Central memory CD8-positive, alpha-beta T cell (primary cell): ENCODE results near the gene MRPL45.
A peak's percentile ranks its signal among the peaks of the same experiment; 100 is the strongest.
"Not testable (repeated sequence)": the region's sequence is repeated elsewhere in the genome, so short reads cannot be mapped to it uniquely, and the experiment has no call there.

ENCODE experiments used
- ATAC-seq: fragments of 150-1000 bp; cut with Tn5 transposase; replicated peaks from 2 replicates; pipeline ENCODE4 v1.10.0; 2022; ENCODE audit warnings: mild to moderate bottlenecking, moderate FRiP score, moderate number of reproducible peaks; ENCODE audit not compliant: poor library complexity, severe bottlenecking; ENCODE audit errors: extremely low read depth
- DNase-seq, 2 donors: peaks; one replicate each; pipeline ENCODE4 v3.0.0; 2021; ENCODE audit warnings: low spot score in 2 of 2
- H3K27ac Mint-ChIP-seq: one replicate; pipeline ENCODE4 v1.8.0; 2022; ENCODE audit warnings: low read depth, mild to moderate bottlenecking, moderate library complexity, mixed read lengths
- H3K27me3 Mint-ChIP-seq: one replicate; pipeline ENCODE4 v1.8.0; 2022; ENCODE audit warnings: mixed read lengths
- H3K36me3 Mint-ChIP-seq: one replicate; pipeline ENCODE4 v1.8.0; 2022; ENCODE audit warnings: mild to moderate bottlenecking, moderate library complexity, mixed read lengths; ENCODE audit not compliant: insufficient read depth
- H3K4me1 Mint-ChIP-seq: one replicate; pipeline ENCODE4 v1.8.0; 2022; ENCODE audit warnings: mixed read lengths
- H3K4me3 Mint-ChIP-seq: one replicate; pipeline ENCODE4 v1.8.0; 2022; ENCODE audit warnings: mild to moderate bottlenecking, moderate library complexity, mixed read lengths
- H3K9me3 Mint-ChIP-seq: one replicate; pipeline ENCODE4 v1.8.0; 2022; ENCODE audit warnings: mixed read lengths

Gene MRPL45

DNA sequence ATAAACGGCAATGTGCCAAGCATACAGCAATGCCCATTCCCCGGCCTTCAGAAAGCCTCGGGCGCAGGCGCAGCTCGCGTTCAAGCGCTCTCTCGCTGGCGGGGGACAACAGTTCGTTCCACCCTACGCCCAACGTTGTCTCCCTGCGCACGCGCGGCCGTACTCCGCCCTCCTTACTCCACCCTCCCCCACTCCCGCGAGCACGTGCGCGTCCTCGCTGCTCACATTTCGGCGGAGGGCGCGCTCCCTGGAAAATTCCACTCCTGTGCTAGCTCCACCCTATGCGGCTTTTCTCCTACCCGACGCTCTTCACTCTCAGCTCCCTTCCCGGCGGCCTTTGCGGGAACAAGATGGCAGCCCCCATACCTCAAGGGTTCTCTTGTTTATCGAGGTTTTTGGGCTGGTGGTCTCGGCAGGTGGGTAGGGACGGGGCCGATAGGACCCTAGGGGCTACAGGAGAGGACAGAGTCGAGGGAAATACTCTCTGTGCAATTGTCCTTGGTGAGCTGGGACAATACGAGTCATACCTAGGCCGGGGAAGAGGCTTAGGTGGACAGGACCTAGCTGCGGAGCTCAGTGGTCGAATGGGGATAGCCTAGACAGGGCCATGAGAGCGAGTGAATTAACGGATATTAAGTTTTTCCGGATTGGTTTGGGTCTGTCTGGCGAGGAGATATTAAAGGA lies at the start of gene MRPL45:
Gene MRPL45 (plus strand): TSS at position 335 of the 684 bp plus-strand sequence. CDS start 16 bp downstream, at position 351.
- DNase-seq (peak; percentile 85 to 94), ATAC-seq (peak; percentile 94)
- Mint-ChIP-seq H3K27ac (peak within 1 kb of the TSS; percentile 83), H3K4me3 (peak within 1 kb of the TSS; percentile 80), H3K36me3 (peaks cover 25% of the 10 kb centered on the region)
- not testable (repeated sequence) for H3K4me1 Mint-ChIP-seq, H3K9me3 Mint-ChIP-seq, H3K27me3 Mint-ChIP-seq

GRCh38 chr17:38253191-38253590 lies 43.8 kb upstream of the MRPL45 start:
- H3K27me3 Mint-ChIP-seq, H3K4me3 Mint-ChIP-seq, H3K4me1 Mint-ChIP-seq, H3K27ac Mint-ChIP-seq, ATAC-seq, DNase-seq, H3K9me3 Mint-ChIP-seq, H3K36me3 Mint-ChIP-seq: not testable (repeated sequence)

GRCh38 chr17:38254357-38254756 lies 42.6 kb upstream of the MRPL45 start:
- H3K9me3 Mint-ChIP-seq, H3K36me3 Mint-ChIP-seq, ATAC-seq, H3K27me3 Mint-ChIP-seq, H3K4me1 Mint-ChIP-seq, H3K27ac Mint-ChIP-seq, DNase-seq, H3K4me3 Mint-ChIP-seq: not testable (repeated sequence)

- H3K4me3 Mint-ChIP-seq: peak overlapping the region; percentile 36
- H3K4me1 Mint-ChIP-seq, H3K27ac Mint-ChIP-seq, H3K9me3 Mint-ChIP-seq, H3K36me3 Mint-ChIP-seq, H3K27me3 Mint-ChIP-seq: not testable (repeated sequence)
- ATAC-seq (peak; percentile 82), DNase-seq (peak; percentile 54 to 71)
These were observed 39.9 kb upstream of the MRPL45 start for GRCh38 chr17:38257013-38257621.

GRCh38 chr17:38265974-38266506 lies 30.9 kb upstream of the MRPL45 start:
- not testable (repeated sequence) for H3K4me3 Mint-ChIP-seq, H3K36me3 Mint-ChIP-seq, H3K27me3 Mint-ChIP-seq, H3K9me3 Mint-ChIP-seq, H3K4me1 Mint-ChIP-seq, H3K27ac Mint-ChIP-seq, ATAC-seq, DNase-seq

GRCh38 chr17:38266571-38266970 lies 30.4 kb upstream of the MRPL45 start:
- H3K4me3 Mint-ChIP-seq, H3K4me1 Mint-ChIP-seq, ATAC-seq, H3K27ac Mint-ChIP-seq, H3K27me3 Mint-ChIP-seq, DNase-seq, H3K9me3 Mint-ChIP-seq, H3K36me3 Mint-ChIP-seq: not testable (repeated sequence)

GRCh38 chr17:38268138-38268537 lies 28.8 kb upstream of the MRPL45 start:
- H3K27ac Mint-ChIP-seq, H3K27me3 Mint-ChIP-seq, ATAC-seq, DNase-seq, H3K4me1 Mint-ChIP-seq, H3K9me3 Mint-ChIP-seq, H3K36me3 Mint-ChIP-seq, H3K4me3 Mint-ChIP-seq: not testable (repeated sequence)

DNA sequence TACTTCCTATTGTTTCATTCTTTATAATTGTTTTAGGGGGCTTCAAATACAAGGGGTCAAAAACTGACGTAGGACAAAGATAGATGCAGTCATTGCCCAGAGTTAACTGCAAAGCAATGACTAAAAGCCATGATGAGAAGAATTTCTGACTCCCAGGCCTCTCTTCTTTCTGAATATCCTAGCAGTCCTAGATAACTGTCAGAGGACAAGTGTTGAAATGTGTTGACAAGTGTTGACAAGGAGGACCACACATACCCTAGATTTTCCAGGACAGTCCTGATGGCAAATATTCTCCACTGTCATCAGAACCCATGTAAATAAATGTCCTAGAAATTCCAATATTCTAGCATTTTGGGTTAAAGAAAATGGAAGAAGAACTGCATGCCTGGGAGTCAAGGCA lies 27.9 kb upstream of the MRPL45 start:
- not testable (repeated sequence) for H3K4me3 Mint-ChIP-seq, H3K27me3 Mint-ChIP-seq, H3K36me3 Mint-ChIP-seq, H3K9me3 Mint-ChIP-seq, H3K27ac Mint-ChIP-seq, DNase-seq, H3K4me1 Mint-ChIP-seq, ATAC-seq

GRCh38 chr17:38269552-38269951 lies 27.4 kb upstream of the MRPL45 start:
- H3K4me1 Mint-ChIP-seq, H3K27me3 Mint-ChIP-seq, H3K9me3 Mint-ChIP-seq, DNase-seq, ATAC-seq, H3K4me3 Mint-ChIP-seq, H3K36me3 Mint-ChIP-seq, H3K27ac Mint-ChIP-seq: not testable (repeated sequence)

GRCh38 chr17:38285994-38286393 lies 11.0 kb upstream of the MRPL45 start:
- not testable (repeated sequence) for ATAC-seq, H3K36me3 Mint-ChIP-seq, H3K27ac Mint-ChIP-seq, DNase-seq, H3K9me3 Mint-ChIP-seq, H3K4me1 Mint-ChIP-seq, H3K4me3 Mint-ChIP-seq, H3K27me3 Mint-ChIP-seq

GRCh38 chr17:38286501-38287091 lies 10.4 kb upstream of the MRPL45 start:
- not testable (repeated sequence) for H3K9me3 Mint-ChIP-seq, H3K36me3 Mint-ChIP-seq, H3K4me3 Mint-ChIP-seq, DNase-seq, H3K27me3 Mint-ChIP-seq, H3K4me1 Mint-ChIP-seq, H3K27ac Mint-ChIP-seq
- ATAC-seq: peak; percentile 49

GRCh38 chr17:38288217-38288827 lies 8.6 kb upstream of the MRPL45 start:
- H3K36me3 Mint-ChIP-seq, H3K9me3 Mint-ChIP-seq, H3K27me3 Mint-ChIP-seq, DNase-seq, ATAC-seq, H3K27ac Mint-ChIP-seq, H3K4me1 Mint-ChIP-seq, H3K4me3 Mint-ChIP-seq: not testable (repeated sequence)
